GM19023 (cell line): Measurements from ENCODE around the gene ALG14.

Source experiments
- ATAC-seq: cut with Tn5 transposase; IDR thresholded peaks from one replicate; pipeline ENCODE4 v1.9.1; 2021; ENCODE audit warnings: mild to moderate bottlenecking, moderate library complexity; ENCODE audit not compliant: unreplicated experiment

ALG14 gene

GRCh38 chr1:94988356-94988755 lies 84.4 kb downstream of the ALG14 start:
- no peak for ATAC-seq

DNA sequence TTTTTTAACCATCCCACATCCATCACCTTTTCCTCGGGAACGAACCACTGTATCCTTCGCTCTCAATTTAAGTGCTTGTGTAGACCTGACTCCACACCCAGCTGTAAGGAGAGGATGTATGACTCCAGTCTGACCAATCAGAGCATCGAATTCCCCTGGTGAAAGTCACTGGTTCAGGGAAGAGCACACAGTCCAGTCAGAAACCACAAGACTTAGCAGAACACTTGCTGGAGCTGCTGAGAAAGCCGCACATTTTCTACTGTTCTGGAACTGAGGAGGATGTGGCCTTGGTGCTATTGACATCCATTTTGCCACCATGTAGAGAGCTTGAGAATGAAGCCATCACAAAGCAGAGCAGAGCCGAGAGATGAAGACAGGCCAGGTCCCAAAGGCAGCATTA lies 86.0 kb downstream of the ALG14 start:
- no peak for ATAC-seq

DNA sequence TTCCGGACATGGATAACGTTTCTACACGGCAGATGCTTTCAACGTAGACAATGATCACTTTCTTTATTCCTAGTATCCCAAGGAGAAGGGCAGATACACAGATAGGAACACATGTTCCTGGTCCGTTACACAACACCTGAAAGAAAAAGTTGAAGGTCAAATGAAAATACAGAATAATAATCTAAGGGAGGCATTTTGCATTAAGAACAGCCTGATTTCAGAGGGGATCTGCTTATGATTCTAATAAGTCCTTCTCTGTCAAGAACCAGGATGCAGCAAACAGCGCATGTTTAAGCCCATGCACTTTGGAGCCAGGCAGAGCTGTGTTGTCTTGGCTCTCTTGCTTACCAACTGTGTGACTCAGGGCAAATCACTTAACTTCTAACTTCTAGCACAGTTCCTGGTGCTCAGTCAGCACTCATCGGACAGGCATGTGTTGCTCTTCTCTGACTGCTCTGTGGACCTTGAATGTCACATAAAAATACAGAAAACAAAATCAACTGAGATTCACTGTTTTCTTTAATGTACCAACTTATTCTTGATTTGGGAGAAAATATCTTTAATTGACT lies 89.5 kb downstream of the ALG14 start:
- no peak for ATAC-seq

DNA sequence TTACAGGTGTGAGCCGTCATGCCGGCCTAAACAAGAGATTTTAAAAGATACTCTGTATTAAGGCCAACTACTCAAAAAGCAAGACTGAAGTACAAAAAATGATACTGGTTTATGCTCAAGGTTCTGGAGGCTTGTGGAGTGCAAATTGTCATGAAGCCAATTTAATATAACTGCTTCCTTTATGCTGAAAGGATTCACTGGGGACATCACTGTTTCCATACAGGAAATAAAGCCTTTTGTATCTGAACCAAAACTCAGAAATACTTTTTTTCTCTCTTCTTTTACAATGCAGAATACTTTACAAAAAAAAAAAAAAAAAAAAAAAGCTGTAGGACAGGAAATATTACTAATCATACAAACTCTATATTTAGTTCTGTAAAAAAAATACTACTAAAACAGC lies 90.4 kb downstream of the ALG14 start:
- no peak for ATAC-seq

DNA sequence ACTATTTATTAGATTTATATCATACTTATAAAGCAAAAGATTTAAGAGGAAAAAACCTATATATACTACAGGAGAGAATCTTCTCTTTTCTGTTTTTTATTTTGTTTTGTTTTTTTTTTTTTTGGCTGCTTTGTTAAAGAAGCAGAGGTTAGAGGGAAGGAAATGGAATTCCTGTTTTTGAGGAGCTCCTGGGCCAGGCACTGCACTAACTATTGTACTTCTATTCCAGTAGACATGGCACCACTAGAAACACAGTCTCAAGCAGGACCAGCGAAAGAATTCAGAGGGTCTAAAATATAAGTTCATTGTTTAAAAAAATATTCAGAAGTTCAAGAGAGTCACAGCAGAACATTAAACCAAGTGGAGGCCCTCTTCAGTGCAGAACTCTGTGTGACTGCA lies 91.2 kb downstream of the ALG14 start:
- no peak for ATAC-seq

DNA sequence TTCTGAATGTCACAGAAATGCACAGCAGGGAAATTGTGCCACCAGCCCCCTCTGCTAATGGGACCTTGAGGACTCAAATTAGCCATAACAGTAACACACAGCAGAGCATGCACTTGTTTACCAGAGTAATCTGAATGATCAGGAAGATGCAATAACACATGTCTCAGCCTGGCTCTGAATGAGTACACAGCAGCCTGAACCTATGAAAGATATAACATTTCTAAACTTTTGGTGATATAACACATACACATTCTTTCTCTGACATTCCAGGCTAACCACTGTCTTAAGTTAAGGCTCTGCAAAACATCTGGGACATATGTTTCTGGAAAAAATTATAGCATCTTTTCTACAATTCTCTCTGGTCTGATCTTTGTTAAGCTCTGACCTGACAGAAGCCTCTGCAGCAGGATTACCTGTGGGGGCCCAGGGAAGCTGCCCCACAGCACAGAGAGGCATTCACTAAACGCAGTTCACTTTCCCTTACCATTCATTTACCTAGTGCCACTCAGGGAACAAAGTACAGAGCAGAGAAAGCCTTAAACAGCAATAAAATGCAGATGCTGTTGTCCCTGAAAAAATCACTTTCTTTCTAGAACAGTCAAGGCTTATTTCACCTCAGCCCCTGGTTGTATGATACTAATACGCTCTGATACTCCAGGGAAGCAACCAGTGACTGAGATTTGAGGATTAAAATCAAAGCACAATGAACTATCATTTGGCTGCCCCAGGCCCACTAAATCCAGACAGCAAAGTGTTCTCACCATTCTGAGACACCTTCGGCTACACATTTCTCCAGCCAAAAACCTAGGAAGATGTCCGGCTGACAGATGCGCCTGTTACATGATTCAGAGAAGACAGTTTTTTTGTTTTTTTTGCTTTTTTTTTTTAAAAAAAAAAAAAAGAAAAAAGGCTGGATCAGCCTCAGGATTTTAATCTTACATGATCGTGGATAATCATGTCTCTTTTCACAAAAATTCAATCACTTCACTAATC lies 91.9 kb downstream of the ALG14 start:
- no peak for ATAC-seq

GRCh38 chr1:94979656-94980581 lies 92.8 kb downstream of the ALG14 start:
- ATAC-seq = no peak

- no peak for ATAC-seq
These were observed 93.6 kb downstream of the ALG14 start for GRCh38 chr1:94979131-94979530.

DNA sequence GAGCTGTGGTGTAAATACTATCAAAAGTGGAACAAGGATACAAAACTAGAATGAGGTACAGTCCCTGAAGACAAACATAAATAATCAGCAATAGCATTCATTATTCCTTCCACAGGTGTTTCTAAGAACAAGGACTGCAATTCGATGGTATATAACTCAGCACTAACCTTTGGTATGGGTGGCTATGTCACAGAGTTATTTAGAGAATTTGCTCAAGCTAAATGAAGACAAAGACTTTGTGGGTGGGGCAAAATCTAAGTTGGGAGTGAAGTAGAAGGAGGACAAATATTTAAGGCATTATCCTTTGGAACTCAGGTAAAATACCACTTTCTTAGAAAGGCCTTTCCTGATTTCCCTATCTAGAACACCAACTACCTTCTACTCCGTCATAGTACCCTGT lies 94.3 kb downstream of the ALG14 start:
- ATAC-seq = no peak

DNA sequence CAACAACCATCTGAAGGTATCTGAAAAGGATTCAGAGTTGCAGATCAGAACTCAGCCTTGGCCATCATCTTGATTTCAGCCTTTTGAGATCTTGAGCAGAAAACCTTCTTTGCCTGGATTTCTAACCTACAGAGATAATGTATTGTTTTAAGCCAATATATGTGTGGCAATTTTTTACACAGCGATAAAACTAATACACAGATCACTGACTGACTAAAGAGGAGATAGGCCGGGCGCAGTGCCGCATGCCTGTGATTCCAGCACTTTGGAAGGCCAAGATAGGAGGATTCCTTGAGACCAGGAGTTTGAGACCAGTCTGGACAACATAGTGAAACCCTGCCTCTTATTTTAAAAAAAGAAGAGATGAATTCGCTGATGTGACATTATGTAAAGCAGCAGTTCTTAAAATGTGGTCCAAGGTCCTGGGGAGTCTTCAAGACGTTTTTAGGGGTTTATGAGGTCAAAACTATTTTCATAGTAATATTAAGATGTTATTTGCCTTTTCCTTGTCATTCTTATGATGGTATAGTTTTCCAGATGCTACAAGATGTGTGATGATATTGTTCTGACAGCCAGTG lies 95.7 kb downstream of the ALG14 start:
- ATAC-seq = no peak

DNA sequence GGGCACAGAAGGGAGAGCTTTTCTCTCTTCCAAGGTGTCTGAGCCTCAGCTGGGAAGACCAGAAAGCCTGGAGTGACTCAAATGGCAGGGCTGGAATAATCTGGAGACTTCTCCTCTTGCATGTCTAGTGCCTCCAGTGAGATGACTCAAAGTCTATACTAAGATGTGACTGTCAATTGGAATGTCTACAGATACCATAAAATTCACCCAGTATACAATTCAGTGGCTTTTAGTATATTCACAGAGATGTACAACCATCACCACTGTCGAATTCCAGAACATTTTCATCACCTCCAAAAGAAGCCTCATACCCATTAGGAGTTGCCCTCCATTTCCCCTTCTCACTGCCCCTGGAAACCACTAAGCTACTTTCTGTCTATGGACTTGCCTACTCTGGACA lies 97.9 kb downstream of the ALG14 start:
- no peak for ATAC-seq

DNA sequence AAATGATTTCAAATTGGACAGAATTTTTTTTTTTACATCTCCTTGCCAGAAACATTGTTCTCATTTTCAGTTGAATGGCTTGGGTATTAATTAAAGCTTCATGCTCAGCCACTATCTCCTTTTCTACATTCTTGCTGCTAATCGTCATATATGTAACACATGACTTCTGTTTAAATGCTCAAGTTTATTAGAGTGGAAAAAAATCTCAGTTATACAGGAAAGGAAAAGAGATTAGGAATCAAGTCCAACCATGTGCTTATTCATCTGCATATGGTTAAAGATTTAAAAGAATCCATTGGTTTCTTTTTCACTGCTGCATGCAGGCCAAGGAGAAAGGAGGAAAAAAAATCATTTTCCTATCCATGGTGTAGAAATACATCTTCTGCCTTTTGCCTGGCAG lies 98.5 kb downstream of the ALG14 start:
- ATAC-seq = no peak

DNA sequence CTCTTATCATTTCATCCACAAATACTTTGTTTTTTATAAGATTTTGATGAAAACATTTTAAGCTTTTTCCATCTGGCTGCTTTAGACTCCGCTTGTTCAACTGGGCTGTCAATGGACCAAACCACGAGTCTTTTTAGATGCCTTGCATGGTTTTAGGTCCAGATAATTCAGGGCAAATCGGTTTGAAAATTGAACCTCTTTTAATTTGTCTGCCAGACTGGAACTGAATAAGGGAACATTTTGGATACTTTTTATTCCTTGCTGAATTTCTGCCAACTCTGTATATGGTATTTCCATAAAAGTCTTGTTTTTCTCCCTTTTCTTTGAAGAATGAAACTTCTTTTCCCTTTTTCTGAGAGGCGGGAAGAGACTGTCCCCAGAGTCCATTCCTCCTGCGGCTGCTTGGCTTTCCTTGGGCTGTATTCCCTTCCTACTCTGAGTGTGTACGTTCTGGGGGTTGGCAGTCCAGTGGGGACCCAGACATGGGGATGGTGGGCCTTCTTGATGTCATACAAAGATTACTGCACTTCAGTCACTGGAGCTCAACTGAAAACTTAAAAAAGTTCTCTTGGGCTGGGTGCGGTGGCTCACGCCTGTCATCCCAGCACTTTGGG lies 99.3 kb downstream of the ALG14 start:
- no peak for ATAC-seq

DNA sequence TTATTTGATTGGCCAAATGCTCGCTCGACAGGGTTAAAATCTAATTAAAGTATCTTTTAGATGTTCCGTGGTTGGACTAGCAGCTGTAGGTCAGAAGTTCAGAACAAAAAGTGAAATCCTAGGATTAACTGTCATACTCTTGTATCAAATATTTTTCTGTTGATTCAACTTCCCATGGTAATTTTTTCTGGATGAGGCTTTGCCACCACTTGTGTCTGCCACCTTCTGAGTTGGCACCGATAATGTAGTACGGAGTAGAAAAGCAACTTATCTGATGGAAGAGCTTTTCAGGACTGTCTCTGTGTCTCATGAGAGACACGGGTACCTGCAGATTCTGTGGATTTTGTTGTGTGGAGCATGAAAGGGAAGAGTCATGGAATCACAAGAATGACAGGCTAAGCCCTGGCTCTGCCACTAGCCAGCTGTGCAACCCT lies 101.2 kb downstream of the ALG14 start:
- ATAC-seq = no peak

DNA sequence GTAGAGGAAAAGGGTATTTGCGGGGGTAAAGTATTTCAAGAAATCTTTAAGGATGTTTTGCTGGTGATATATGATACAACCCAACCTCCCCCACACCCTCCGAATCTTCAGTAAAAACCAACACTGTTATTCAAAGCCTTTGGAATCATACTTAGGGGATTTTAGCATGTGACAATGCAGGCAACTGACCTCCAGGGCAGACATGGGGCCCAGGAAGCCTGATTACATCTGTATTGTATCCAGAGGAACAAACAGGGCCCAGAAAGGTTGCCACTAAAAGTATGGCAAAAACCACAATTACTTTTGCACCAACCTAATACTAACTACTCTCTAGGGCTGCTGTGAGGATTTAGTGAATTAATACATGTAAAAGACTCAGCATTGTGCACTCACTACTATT lies 102.0 kb downstream of the ALG14 start:
- no peak for ATAC-seq

DNA sequence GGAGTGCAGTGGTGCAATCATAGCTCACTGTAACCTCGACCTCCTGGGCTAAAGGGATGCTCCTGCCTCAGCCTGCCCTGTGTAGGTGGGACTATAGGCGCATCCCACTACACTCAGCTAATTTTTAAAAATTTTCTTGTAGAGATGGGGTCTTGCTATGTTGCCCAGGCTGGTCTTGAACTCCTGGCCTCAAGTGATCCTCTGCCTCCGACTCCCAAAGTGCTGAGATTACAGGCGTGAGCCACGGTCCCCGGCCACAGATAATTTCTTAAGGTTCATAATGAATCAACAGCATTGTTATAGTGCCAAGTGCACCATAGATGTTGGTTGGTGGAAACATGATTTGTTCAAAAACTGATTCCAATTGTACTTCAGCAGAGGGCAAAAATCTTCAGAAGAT lies 103.6 kb downstream of the ALG14 start:
- ATAC-seq = no peak

DNA sequence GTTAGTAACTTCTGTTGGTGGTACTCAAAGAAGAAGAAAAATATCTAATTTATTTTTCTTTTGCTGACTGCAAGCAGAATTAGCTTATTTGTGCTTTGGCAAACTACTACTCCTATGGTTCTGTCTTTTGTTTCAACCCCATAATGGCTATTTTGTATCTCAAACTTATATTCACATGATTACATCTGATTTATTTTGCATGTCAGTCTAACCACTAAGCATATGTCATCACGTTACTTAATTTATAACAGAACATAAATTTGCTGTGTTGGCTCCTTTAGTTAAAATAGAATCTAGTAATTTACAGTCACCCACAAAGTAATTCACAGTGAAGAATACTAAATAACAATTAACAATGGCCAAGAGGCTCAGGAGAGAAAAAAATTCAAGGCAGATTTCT lies 106.7 kb downstream of the ALG14 start:
- ATAC-seq = no peak

DNA sequence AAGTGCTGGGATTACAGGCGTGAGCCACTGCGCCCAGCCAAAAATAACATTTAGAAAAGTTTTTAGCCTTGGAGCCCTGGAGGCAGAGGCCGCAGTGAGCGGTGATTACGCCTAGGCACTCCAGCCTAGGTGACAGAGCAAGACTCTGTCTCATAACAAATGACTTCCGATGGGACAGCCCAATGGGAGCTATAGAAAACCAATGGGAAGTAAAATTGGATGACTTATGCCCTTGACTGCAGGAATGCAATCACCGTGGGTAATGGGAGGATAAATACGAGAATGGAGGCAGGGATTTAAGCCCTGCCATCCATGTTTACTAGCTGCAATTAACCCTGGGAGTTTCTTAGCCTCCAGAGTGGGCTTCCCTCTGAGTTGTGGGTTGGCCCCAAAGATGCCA lies 108.9 kb downstream of the ALG14 start:
- ATAC-seq = no peak

DNA sequence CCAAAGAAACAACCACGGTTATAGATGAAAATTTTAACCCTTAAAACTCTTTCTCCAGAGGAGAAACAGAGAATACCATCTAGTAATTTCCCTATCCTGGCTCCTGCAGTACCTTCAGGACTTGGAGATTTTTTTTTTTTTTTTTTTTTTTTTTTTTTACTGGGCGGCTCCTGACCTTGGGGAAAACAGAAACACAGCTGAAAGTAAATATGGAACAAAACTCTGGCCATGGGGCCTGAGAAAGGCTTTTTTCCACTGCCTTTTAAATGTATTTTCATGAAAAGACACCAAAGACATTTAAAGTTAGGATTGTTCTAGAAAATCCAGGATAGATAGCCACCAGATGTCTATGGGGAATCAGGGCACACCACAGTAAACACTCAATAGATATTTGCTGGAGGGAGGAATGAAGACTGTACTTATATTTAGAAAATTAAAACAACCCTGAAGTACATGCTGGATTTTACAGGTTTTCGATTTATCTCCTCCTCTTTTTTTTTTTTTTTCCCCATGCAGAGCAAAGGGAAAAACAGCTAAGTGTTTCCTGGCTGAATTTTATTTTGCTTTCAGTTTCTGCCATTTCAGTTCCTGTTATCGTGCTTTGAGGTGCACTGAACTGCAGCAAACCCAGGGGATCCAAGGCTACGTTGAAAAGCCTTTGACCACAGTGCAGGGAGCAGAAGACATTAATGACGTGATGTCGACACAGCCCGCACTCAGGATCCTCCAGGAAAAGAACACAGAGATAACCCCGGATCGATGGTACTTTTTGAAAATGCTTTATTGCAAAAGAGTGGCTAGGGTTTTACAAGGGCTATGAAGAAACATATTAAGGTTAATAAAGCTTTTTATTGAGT lies 110.1 kb downstream of the ALG14 start:
- peak; percentile 93 for ATAC-seq

GRCh38 chr1:94961988-94962387 lies 110.8 kb downstream of the ALG14 start:
- ATAC-seq = no peak
